Activated CD8-positive, alpha-beta memory T cell treated with anti-CD3 and anti-CD28 coated beads, Interleukin-2, amount 50 U/mL, for 1 hour (primary cell): Measurements from ENCODE around the gene GPS1.

ENCODE experiments used
- DNase-seq: peaks from one replicate; pipeline ENCODE4 v3.0.0-alpha.2; 2020; ENCODE audit errors: extremely low read depth

The GPS1 gene

GRCh38 chr17:82014971-82015310 is 36.8 kb upstream of the GPS1 start:
- DNase-seq = no peak

- DNase-seq = no peak
Measured at GRCh38 chr17:82015311-82015971, 36.3 kb upstream of the GPS1 start.

- no peak for DNase-seq
Measured at GRCh38 chr17:82016061-82016874, 35.4 kb upstream of the GPS1 start.

- DNase-seq = no peak
Measured at GRCh38 chr17:82016875-82017459, 34.7 kb upstream of the GPS1 start.

GRCh38 chr17:82017612-82018151 is 34.0 kb upstream of the GPS1 start:
- no peak for DNase-seq

GRCh38 chr17:82018152-82018988 is 33.3 kb upstream of the GPS1 start:
- no peak for DNase-seq

- no peak for DNase-seq
Measured at GRCh38 chr17:82018989-82019689, 32.6 kb upstream of the GPS1 start.

GRCh38 chr17:82019690-82020571 is 31.8 kb upstream of the GPS1 start:
- no peak for DNase-seq

- DNase-seq = no peak
Measured at GRCh38 chr17:82020572-82021106, 31.1 kb upstream of the GPS1 start.

- DNase-seq = no peak
Measured at GRCh38 chr17:82021107-82021899, 30.4 kb upstream of the GPS1 start.

GRCh38 chr17:82021900-82022309 is 29.8 kb upstream of the GPS1 start:
- no peak for DNase-seq

GRCh38 chr17:82022310-82022980 is 29.3 kb upstream of the GPS1 start, which contains the start of gene CENPX:
CENPX (minus strand) TSS chr17:82022878; CDS start chr17:82022861, 17 bp downstream.
- no peak for DNase-seq

GRCh38 chr17:82022981-82023446 is 28.7 kb upstream of the GPS1 start, which contains the start of gene LRRC45:
LRRC45 (plus strand) TSS chr17:82023305; CDS start chr17:82023644, 339 bp downstream.
- DNase-seq = peak; percentile 99

- no peak for DNase-seq
Measured at GRCh38 chr17:82023447-82024241, 28.1 kb upstream of the GPS1 start.

GRCh38 chr17:82024859-82025258 is 26.8 kb upstream of the GPS1 start:
- DNase-seq = no peak

GRCh38 chr17:82025401-82026107 is 26.1 kb upstream of the GPS1 start:
- no peak for DNase-seq

- DNase-seq = no peak
Measured at GRCh38 chr17:82028246-82028645, 23.5 kb upstream of the GPS1 start.
